GM23338 (cell line): ENCODE data around the gene CLSTN1. TPM values are rescaled to one million over a fixed set of nuclear protein-coding genes. Genes with fewer than 3 reads are reported as not detected.

Experiments
- ATAC-seq: fragments of 200-7000 bp; cut with Tn5 transposase; 3 replicates; pipeline ENCODE4 v1.9.1; 2020
- DNase-seq: peaks from one replicate; pipeline ENCODE4 v3.0.0-alpha.2; 2015; ENCODE audit warnings: low spot score
- H2AFZ ChIP-seq: fragments of 200-600 bp; sonication (generic); 2 replicates; pipeline ENCODE4 v1.8.0; 2016; ENCODE audit warnings: antibody characterized with exemption, mild to moderate bottlenecking, moderate library complexity
- H3F3A ChIP-seq: fragments of 200-600 bp; sonication (generic); replicated peaks from 2 replicates; pipeline ENCODE4 v1.8.0; 2017; ENCODE audit warnings: antibody characterized with exemption, mixed run types, low read depth
- H3K27ac ChIP-seq: fragments of 200-600 bp; sonication (generic); 2 replicates; pipeline ENCODE4 v1.6.1; 2016; ENCODE audit warnings: low read depth
- H3K27me3 ChIP-seq: fragments of 200-600 bp; sonication (generic); 2 replicates; pipeline ENCODE4 v1.8.0; 2016; ENCODE audit warnings: mild to moderate bottlenecking, mixed run types, moderate library complexity; ENCODE audit not compliant: insufficient read depth
- H3K36me3 ChIP-seq: fragments of 200-600 bp; sonication (generic); 2 replicates; pipeline ENCODE4 v1.8.0; 2016; ENCODE audit warnings: mild to moderate bottlenecking; ENCODE audit not compliant: insufficient read depth
- H3K4me1 ChIP-seq: fragments of 200-600 bp; sonication (generic); 2 replicates; pipeline ENCODE4 v1.8.0; 2016; ENCODE audit warnings: mild to moderate bottlenecking, moderate library complexity; ENCODE audit not compliant: insufficient read depth
- H3K4me2 ChIP-seq: fragments of 200-600 bp; sonication (generic); 2 replicates; pipeline ENCODE4 v1.7.1; 2017; ENCODE audit warnings: mixed run types
- H3K4me3 ChIP-seq: fragments of 200-600 bp; sonication (generic); 2 replicates; pipeline ENCODE4 v1.6.1; 2016; ENCODE audit warnings: mixed run types
- H3K79me2 ChIP-seq: fragments of 200-600 bp; sonication (generic); replicated peaks from 2 replicates; pipeline ENCODE4 v1.8.0; 2017; ENCODE audit warnings: mild to moderate bottlenecking; ENCODE audit not compliant: insufficient read depth
- H3K9me2 ChIP-seq: fragments of 200-600 bp; sonication (generic); 2 replicates; pipeline ENCODE4 v1.8.0; 2017; ENCODE audit not compliant: insufficient read depth
- H4K20me1 ChIP-seq: fragments of 200-600 bp; sonication (generic); replicated peaks from 2 replicates; pipeline ENCODE4 v1.8.0; 2017; ENCODE audit warnings: mild to moderate bottlenecking; ENCODE audit not compliant: insufficient read depth
- H3K27ac Mint-ChIP-seq: 2 replicates; pipeline ENCODE4 v1.8.0; 2020; ENCODE audit warnings: inconsistent platforms, mild to moderate bottlenecking, moderate library complexity, mixed read lengths
- H3K27me3 Mint-ChIP-seq: 3 replicates; pipeline ENCODE4 v1.8.0; 2022; ENCODE audit warnings: low read depth, mild to moderate bottlenecking, moderate library complexity, mixed read lengths, inconsistent platforms; ENCODE audit not compliant: insufficient read depth, poor library complexity
- H3K36me3 Mint-ChIP-seq: 3 replicates; pipeline ENCODE4 v1.8.0; 2021; ENCODE audit warnings: low read depth, mild to moderate bottlenecking, inconsistent platforms, moderate library complexity, mixed read lengths
- H3K4me1 Mint-ChIP-seq: 3 replicates; pipeline ENCODE4 v1.8.0; 2020; ENCODE audit warnings: mild to moderate bottlenecking, inconsistent platforms, mixed read lengths
- H3K4me3 Mint-ChIP-seq: 3 replicates; pipeline ENCODE4 v1.8.0; 2021; ENCODE audit warnings: moderate library complexity, mild to moderate bottlenecking, inconsistent platforms, mixed read lengths
- H3K9me3 Mint-ChIP-seq: 3 replicates; pipeline ENCODE4 v1.8.0; 2020; ENCODE audit warnings: moderate library complexity, mild to moderate bottlenecking, inconsistent platforms, mixed read lengths
- EZH2phosphoT487 ChIP-seq: fragments of 200-600 bp; sonication (generic); IDR thresholded peaks from one replicate; pipeline ENCODE4 v1.8.1; 2018; ENCODE audit warnings: antibody characterized with exemption; ENCODE audit not compliant: unreplicated experiment
- JUNB ChIP-seq: IDR thresholded peaks from one replicate; pipeline ENCODE4 v1.6.1; 2016; ENCODE audit warnings: antibody characterized with exemption; ENCODE audit not compliant: unreplicated experiment
- POLR2AphosphoS5 ChIP-seq: IDR thresholded peaks from 2 replicates; pipeline ENCODE4 v1.6.1; 2016; ENCODE audit warnings: antibody characterized with exemption, low read depth
- ZNF462 ChIP-seq: fragments of 250-450 bp; sonication (Bioruptor Pico); IDR thresholded peaks from 2 replicates; pipeline ENCODE4 v1.5.0; 2020; ENCODE audit warnings: mild to moderate bottlenecking, moderate library complexity
- polyA plus RNA-seq: library from polyadenylated mRNA; unstranded; fragments of >200 nt; fragmentation: Nextera tagmentation; extraction: Ambion mirVana; gene quantifications from 2 replicates; pipeline ENCODE4 v1.2.1, GENCODE V29; 2016
- total RNA-seq: library from RNA; depleted of rRNA; stranded (reverse); fragments of >200 nt; shearing (Covaris generic); gene quantifications from 2 replicates; pipeline ENCODE4 v1.2.3, GENCODE V29; 2014
- TF ChIP-seq, protein P1 (sequence below): IDR thresholded peaks from 2 replicates; pipeline ENCODE4 v1.6.1; 2016; ENCODE audit warnings: antibody characterized with exemption

Gene CLSTN1
- total and polyA plus RNA-seq, 2 experiments from 2014 or later, result 38.5 to 66.2 TPM

- peak overlapping the region; percentile 24 for H3K27ac Mint-ChIP-seq
- ATAC-seq, result no peak
- Histone ChIP-seq H3K9me2 (no peaks in the 10 kb centered on the region), H3K4me3 (no peak overlapping the region), H3K27me3 (no peaks in the 10 kb centered on the region), H3K27ac (peak overlapping the region; percentile 72; the same call in 1 of the 2 replicates), H3K36me3 (no peaks in the 10 kb centered on the region), H3K4me2 (peak overlapping the region; percentile 52), H3F3A (peaks cover 10% of the 10 kb centered on the region; the same call in 1 of the 2 replicates), H3K4me1 (peaks cover 53% of the 10 kb centered on the region), H2AFZ (no peak overlapping the region), H4K20me1 (peaks cover 62% of the 10 kb centered on the region), H3K79me2 (peaks cover 99% of the 10 kb centered on the region)
- peaks cover 54% of the 10 kb centered on the region for H3K4me1 Mint-ChIP-seq
- no peak overlapping the region; the same call in 2 of the 3 replicates for H3K4me3 Mint-ChIP-seq
- no peak for DNase-seq
- H3K36me3 Mint-ChIP-seq, result peaks cover 8% of the 10 kb centered on the region; the same call in 1 of the 3 replicates
- peaks cover 7% of the 10 kb centered on the region for H3K27me3 Mint-ChIP-seq
- TF ChIP-seq JUNB, result no peak
- TF ChIP-seq, protein P1, sequence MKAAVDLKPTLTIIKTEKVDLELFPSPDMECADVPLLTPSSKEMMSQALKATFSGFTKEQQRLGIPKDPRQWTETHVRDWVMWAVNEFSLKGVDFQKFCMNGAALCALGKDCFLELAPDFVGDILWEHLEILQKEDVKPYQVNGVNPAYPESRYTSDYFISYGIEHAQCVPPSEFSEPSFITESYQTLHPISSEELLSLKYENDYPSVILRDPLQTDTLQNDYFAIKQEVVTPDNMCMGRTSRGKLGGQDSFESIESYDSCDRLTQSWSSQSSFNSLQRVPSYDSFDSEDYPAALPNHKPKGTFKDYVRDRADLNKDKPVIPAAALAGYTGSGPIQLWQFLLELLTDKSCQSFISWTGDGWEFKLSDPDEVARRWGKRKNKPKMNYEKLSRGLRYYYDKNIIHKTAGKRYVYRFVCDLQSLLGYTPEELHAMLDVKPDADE, result no peak
- no peak for TF ChIP-seq POLR2AphosphoS5
- TF ChIP-seq ZNF462 (CRISPR knock-in tag), result no peak
- no peak for TF ChIP-seq EZH2phosphoT487
- H3K9me3 Mint-ChIP-seq, result no peaks in the 10 kb centered on the region
Measured at GRCh38 chr1:9794081-9794480, 29.7 kb downstream of the CLSTN1 start.
